Measurements from ENCODE around the gene UGT2B17.

DNA sequence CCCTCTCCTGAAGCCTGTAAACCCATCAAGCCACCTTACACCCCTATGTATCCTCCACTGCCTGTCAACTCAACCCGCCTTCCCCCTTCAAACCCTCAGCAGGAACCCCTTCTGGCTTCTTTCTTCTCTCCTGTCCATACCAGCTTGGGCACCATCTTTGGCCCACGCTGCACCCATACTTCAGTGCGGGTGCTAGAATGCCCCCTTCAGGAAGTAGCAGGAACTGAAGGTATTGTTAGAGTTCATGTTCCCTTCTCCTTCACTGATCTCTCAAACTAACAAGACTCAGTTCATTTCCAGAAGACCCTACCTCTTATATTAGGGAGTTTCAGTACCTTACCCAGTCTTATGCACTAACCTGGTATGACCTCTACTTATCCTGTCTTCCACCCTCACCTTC, 1.5 kb upstream of the UGT2B17 start:
- TF ChIP-seq, protein P1, sequence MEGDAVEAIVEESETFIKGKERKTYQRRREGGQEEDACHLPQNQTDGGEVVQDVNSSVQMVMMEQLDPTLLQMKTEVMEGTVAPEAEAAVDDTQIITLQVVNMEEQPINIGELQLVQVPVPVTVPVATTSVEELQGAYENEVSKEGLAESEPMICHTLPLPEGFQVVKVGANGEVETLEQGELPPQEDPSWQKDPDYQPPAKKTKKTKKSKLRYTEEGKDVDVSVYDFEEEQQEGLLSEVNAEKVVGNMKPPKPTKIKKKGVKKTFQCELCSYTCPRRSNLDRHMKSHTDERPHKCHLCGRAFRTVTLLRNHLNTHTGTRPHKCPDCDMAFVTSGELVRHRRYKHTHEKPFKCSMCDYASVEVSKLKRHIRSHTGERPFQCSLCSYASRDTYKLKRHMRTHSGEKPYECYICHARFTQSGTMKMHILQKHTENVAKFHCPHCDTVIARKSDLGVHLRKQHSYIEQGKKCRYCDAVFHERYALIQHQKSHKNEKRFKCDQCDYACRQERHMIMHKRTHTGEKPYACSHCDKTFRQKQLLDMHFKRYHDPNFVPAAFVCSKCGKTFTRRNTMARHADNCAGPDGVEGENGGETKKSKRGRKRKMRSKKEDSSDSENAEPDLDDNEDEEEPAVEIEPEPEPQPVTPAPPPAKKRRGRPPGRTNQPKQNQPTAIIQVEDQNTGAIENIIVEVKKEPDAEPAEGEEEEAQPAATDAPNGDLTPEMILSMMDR (conservative IDR thresholded peaks at IDR 0.05; ENCODE audit: low read depth, low read length): no peak
- no peak for TF ChIP-seq POLR2A (IDR thresholded peaks at IDR 0.05; ENCODE audit: low read depth, low read length)
- no peak for TF ChIP-seq RFX5 (IDR thresholded peaks at IDR 0.05; ENCODE audit: low read depth, low read length)
- TF ChIP-seq, protein P2, sequence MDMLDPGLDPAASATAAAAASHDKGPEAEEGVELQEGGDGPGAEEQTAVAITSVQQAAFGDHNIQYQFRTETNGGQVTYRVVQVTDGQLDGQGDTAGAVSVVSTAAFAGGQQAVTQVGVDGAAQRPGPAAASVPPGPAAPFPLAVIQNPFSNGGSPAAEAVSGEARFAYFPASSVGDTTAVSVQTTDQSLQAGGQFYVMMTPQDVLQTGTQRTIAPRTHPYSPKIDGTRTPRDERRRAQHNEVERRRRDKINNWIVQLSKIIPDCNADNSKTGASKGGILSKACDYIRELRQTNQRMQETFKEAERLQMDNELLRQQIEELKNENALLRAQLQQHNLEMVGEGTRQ (IDR thresholded peaks at IDR 0.05; ENCODE audit: low read depth, low read length): no peak
- TF ChIP-seq MAFK (IDR thresholded peaks at IDR 0.05; ENCODE audit: low read depth, low read length): no peak
- no peak for TF ChIP-seq CHD1 (IDR thresholded peaks at IDR 0.05; ENCODE audit: low read depth, low read length)
- TF ChIP-seq ELK1 (IDR thresholded peaks at IDR 0.05; ENCODE audit: borderline replicate concordance, low read depth, low read length): no peak
- TF ChIP-seq RAD21 (IDR thresholded peaks at IDR 0.05; ENCODE audit: low read length): no peak
- TF ChIP-seq CEBPB (IDR thresholded peaks at IDR 0.05; ENCODE audit: low read depth, low read length): no peak
- TF ChIP-seq MAZ (IDR thresholded peaks at IDR 0.05; ENCODE audit: borderline replicate concordance, low read depth, low read length): no peak
- no peak for TF ChIP-seq SMC3 (IDR thresholded peaks at IDR 0.05; ENCODE audit: low read depth, low read length)
- TF ChIP-seq FOS (IDR thresholded peaks at IDR 0.05; ENCODE audit: low read depth, low read length): no peak
- TF ChIP-seq MXI1 (IDR thresholded peaks at IDR 0.05; ENCODE audit: borderline replicate concordance, low read depth, low read length): no peak
